Fibroblast of mammary gland (primary cell): ENCODE data around the gene SLCO4A1.

Source experiments
- DNase-seq: peaks from one replicate; pipeline ENCODE4 v3.0.0-alpha.2; 2010; ENCODE audit warnings: low read depth
- H3K4me3 ChIP-seq: 2 replicates; pipeline ENCODE4 v1.5.1; 2011; ENCODE audit warnings: low read depth, mild to moderate bottlenecking, low read length, moderate library complexity; ENCODE audit not compliant: control insufficient read depth
- CTCF ChIP-seq: conservative IDR thresholded peaks from 2 replicates; pipeline ENCODE4 v1.5.1; 2011; ENCODE audit warnings: low read depth, low read length, inconsistent platforms; ENCODE audit not compliant: control insufficient read depth, insufficient read depth

SLCO4A1 gene

GRCh38 chr20:62710221-62710885 is 68.0 kb downstream of the SLCO4A1 start:
- TF ChIP-seq CTCF: no peak
- DNase-seq: no peak
- no peak overlapping the region for H3K4me3 ChIP-seq

- no peak for DNase-seq
- H3K4me3 ChIP-seq: no peak overlapping the region
- no peak for TF ChIP-seq CTCF
These were observed 68.8 kb downstream of the SLCO4A1 start for GRCh38 chr20:62710886-62711702.

- no peak for TF ChIP-seq CTCF
- DNase-seq: no peak
- H3K4me3 ChIP-seq: no peak overlapping the region
These were observed 69.4 kb downstream of the SLCO4A1 start for GRCh38 chr20:62711703-62712101.

- no peak overlapping the region for H3K4me3 ChIP-seq
- no peak for DNase-seq
- no peak for TF ChIP-seq CTCF
These were observed 70.3 kb downstream of the SLCO4A1 start for GRCh38 chr20:62712606-62713005.

- no peak overlapping the region for H3K4me3 ChIP-seq
- TF ChIP-seq CTCF: no peak
- no peak for DNase-seq
These were observed 71.7 kb downstream of the SLCO4A1 start for GRCh38 chr20:62714006-62714405.

GRCh38 chr20:62714799-62715198 is 72.5 kb downstream of the SLCO4A1 start:
- H3K4me3 ChIP-seq: no peak overlapping the region
- no peak for DNase-seq
- TF ChIP-seq CTCF: no peak

GRCh38 chr20:62715201-62715600 is 72.9 kb downstream of the SLCO4A1 start:
- H3K4me3 ChIP-seq: no peak overlapping the region
- no peak for TF ChIP-seq CTCF
- DNase-seq: no peak
